Measurements from ENCODE around the gene C1R.

- TF ChIP-seq ZNF274 (IDR thresholded peaks at IDR 0.05; ENCODE audit: low read depth, low read length) (no peak), YY1 (IDR thresholded peaks at IDR 0.05; ENCODE audit: insufficient read depth, insufficient read length) (no peak), SUZ12 (IDR thresholded peaks at IDR 0.05; ENCODE audit: extremely low read depth, insufficient read depth, insufficient read length) (no peak)
Observed at GRCh38 chr12:7069386-7069785, 22.9 kb downstream of the C1R start.

Measured in NT2/D1 (cell line).